Transverse colon (tissue), 3 donors: ENCODE measurements around the gene FSIP2.

Experiments used
- CTCF ChIP-seq, 5 experiments: fragments of 200-600 bp in 3 of 5; fragments of 450-650 bp in 2 of 5; sonication (generic) in 3 of 5; IDR thresholded peaks; 1 replicate in 2 of 5; 2 replicates in 3 of 5; pipeline ENCODE4 v1.5.1; 2016 to 2017; ENCODE audit warnings: antibody characterized with exemption in 5 of 5, inconsistent platforms in 3 of 5, mild to moderate bottlenecking in 2 of 5, moderate library complexity in 1 of 5
- EP300 ChIP-seq: sonication (generic); formaldehyde crosslinking; IDR thresholded peaks from one replicate; pipeline ENCODE4 v1.6.1; 2017; ENCODE audit warnings: antibody characterized with exemption, low read depth
- POLR2A ChIP-seq: fragments of 450-650 bp; IDR thresholded peaks from one replicate; pipeline ENCODE4 v1.6.1; 2016; ENCODE audit warnings: antibody characterized with exemption, mild to moderate bottlenecking, moderate library complexity

GRCh38 chr2:185833864-185834263 lies 95.3 kb downstream of the FSIP2 start:
- TF ChIP-seq CTCF (IDR thresholded peaks at IDR 0.05) (no peak), EP300 (no peak), POLR2A (no peak)
